ENCODE measurements around the gene CDC34.
"Not testable (repeated sequence)": the region's sequence is repeated elsewhere in the genome, so short reads cannot be mapped to it uniquely, and the experiment has no call there.

Gene CDC34

GRCh38 chr19:580274-580835 lies 48.8 kb downstream of the CDC34 start:
- TF ChIP-seq ZFX (IDR thresholded peaks at IDR 0.05) = no peak
- TF ChIP-seq CTCF (conservative IDR thresholded peaks at IDR 0.05) = no peak

GRCh38 chr19:581399-582111 lies 50.0 kb downstream of the CDC34 start:
- TF ChIP-seq ZFX (IDR thresholded peaks at IDR 0.05) (no peak), CTCF (conservative IDR thresholded peaks at IDR 0.05) (no peak)
- H3K27ac ChIP-seq = no peak overlapping the region

More at GRCh38 chr19:580274-580835, 48.8 kb downstream of the CDC34 start:
- H3K27ac ChIP-seq = no peak overlapping the region

GRCh38 chr19:582497-583197 lies 51.1 kb downstream of the CDC34 start:
- TF ChIP-seq CTCF (conservative IDR thresholded peaks at IDR 0.05) (no peak), ZFX (IDR thresholded peaks at IDR 0.05) (no peak)
- no peak overlapping the region for H3K27ac ChIP-seq

GRCh38 chr19:583198-583967 lies 51.8 kb downstream of the CDC34 start:
- TF ChIP-seq ZFX (IDR thresholded peaks at IDR 0.05) = no peak
- TF ChIP-seq CTCF (conservative IDR thresholded peaks at IDR 0.05) = no peak
- no peak overlapping the region for H3K27ac ChIP-seq

- TF ChIP-seq ZFX (IDR thresholded peaks at IDR 0.05) = no peak
- TF ChIP-seq CTCF (conservative IDR thresholded peaks at IDR 0.05) = no peak
- no peak overlapping the region for H3K27ac ChIP-seq
Measured at GRCh38 chr19:583968-584239, 52.3 kb downstream of the CDC34 start.

- no peak overlapping the region for H3K27ac ChIP-seq
- TF ChIP-seq ZFX (IDR thresholded peaks at IDR 0.05) (no peak), CTCF (conservative IDR thresholded peaks at IDR 0.05) (peak; percentile 95)
Measured at GRCh38 chr19:584240-585001, 52.9 kb downstream of the CDC34 start.

DNA sequence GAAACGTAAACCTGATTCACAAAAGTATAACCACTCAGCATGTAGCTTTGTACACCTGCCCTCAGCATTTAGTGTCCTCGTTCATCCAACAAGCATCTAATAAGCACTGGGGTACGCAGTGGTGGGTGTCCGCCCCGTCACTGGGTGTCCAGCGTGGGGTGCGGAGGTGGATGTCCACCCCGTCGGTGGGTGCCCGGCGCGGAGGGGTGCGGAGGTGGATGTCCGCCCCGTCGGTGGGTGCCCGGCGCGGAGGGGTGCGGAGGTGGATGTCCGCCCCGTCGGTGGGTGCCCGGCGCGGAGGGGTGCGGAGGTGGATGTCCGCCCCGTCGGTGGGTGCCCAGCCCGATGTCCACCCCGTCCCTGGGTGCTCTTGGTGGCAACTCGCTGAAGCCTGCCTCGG lies 53.6 kb downstream of the CDC34 start:
- not testable (repeated sequence) for H3K27ac ChIP-seq
